Measurements from ENCODE around the gene PPDPF.
A peak's percentile ranks its signal among the peaks of the same experiment; 100 is the strongest.

PPDPF gene

DNA sequence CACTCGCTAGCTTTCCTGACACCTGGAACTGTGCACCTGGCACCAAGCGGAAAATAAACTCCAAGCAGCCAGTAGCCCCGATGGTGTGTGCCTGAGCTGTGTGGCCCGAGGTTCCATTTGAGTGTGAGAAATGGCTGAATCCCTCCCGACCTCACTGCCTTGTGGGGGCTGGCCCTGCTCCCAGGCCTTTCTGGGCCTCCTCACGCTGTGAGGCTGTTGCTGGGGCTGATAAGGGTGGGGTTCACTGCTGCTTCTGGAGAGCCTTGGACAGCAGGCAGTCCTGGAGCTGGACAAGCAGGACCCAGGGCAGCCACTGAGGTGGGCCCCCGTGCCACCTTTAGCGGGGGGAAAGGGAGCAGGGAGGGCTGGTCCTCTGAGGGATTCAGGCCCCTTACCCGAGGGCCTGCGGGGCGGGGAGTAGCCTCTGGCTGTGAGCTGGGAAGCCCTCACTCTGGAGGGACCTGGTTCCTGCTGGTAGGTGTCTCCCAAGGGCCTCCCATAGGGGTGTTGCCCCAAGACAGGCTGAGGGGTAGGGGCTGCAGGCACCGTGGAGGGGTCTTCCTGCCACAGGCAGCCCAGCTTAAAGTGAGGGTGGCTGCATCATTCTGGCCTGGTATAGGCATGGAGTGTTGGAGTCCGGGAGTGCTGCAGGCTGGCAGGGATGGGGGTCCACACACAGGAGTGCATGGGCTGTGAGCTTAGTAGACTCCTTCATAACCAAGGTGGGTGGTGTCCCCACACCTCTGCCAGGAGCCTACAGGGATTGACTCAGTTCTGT is 1.7 kb downstream of the PPDPF start:
- peak; percentile 45 for DNase-seq

GRCh38 chr20:63522981-63523611 is 2.5 kb downstream of the PPDPF start:
- DNase-seq = peak; percentile 45

DNA sequence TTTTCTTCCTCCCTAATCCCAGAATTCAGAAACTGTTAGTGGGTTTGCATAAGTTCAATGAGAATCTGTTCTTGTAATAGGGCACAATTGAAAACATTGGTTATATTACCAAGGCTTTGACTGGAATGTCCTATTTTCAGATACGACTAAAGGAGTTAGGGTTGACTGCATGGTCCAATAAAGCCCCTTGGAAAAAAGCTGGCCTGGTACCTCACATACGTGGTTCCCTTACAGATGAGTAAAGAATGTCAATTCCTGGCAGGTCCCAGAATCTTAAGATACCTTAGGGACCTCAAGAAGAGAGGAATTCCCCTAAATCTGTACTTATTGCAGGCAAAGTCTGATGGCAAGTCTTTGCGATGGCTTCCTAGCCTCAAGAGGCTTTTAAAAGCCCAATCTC is 4.6 kb downstream of the PPDPF start:
- no peak for DNase-seq

GRCh38 chr20:63525971-63526370 is 5.4 kb downstream of the PPDPF start:
- peak; percentile 36 for DNase-seq

DNA sequence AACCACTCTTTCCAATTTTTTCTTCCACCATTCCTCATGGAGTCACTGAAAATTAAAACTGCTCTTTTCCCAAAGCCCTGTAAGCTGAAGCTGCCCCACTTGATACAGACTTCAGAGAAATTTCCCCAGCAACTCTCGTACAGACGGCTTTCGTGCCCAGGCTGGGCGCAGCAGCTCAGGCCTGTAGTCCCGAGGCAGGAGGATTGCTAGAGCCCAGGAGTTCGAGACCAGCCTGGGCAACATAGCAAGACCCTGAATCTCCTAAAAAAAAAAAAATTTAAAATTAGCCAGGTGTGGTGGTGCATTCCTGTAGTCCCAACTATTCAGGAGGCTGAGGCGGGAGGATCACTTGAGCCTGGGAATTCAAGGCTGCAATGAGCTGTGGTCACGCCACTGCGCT is 6.6 kb downstream of the PPDPF start:
- no peak for DNase-seq

- DNase-seq = peak; percentile 40
These were observed 8.8 kb downstream of the PPDPF start for GRCh38 chr20:63529180-63529860.

GRCh38 chr20:63529861-63530787 is 9.6 kb downstream of the PPDPF start:
- DNase-seq = no peak

DNA sequence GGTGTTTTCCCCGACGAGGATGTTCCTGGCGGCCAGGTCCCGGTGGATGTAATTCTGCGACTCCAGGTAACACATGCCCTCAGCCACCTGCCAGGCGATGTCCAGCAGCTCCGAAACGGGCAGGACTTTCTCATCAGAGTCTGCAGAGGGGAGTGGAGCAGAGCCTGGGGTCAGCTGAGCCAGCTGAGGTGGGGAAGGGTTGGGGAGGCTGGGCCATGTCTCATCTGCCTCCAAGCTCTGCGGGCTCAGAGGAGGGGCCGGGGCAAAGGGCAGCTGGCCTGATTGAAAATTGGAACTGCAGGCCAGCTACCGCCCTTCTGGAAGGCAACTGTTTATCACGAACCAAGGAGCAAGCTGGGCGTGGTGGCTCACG is 10.2 kb downstream of the PPDPF start:
- DNase-seq = peak; percentile 39

DNA sequence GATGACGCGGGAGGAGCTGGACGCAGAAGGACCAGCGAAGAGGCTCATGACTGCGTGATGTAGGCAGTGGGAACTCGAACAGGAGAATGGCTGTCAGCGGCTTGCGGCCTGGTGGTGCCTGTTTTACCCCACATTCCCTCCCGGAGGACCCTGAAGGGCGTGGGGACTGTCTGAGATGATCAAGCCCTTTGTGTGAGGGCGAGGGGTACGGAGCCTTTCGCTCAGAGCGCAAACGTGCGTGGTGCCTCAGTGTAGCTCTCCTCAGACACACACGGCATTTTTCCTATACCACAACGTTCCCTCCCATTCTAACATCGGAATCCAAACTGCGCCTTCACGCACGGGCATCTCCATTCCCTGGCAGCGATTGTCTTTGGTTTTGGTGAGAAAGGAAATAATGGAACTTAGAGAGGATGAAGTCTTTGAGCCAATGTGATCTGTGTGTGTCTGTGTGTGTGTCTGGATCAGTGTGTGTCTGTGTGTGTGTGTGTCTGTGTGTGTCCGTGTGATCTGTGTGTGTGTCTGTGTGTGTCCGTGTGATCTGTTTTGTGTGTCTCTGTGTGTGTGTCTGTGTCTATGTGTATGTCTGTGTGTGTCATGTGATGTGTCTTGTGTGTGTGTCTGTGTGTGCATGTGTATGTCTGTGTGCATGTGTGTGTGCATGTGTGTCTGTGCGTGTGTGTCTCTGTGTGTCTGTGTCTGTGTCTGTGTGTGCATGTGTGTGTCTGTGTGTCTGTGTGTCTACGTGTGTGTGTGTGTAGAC is 11.3 kb downstream of the PPDPF start:
- DNase-seq = no peak

GRCh38 chr20:63532449-63532971 is 11.9 kb downstream of the PPDPF start:
- no peak for DNase-seq

- DNase-seq = no peak
These were observed 12.8 kb downstream of the PPDPF start for GRCh38 chr20:63533388-63533787.

DNA sequence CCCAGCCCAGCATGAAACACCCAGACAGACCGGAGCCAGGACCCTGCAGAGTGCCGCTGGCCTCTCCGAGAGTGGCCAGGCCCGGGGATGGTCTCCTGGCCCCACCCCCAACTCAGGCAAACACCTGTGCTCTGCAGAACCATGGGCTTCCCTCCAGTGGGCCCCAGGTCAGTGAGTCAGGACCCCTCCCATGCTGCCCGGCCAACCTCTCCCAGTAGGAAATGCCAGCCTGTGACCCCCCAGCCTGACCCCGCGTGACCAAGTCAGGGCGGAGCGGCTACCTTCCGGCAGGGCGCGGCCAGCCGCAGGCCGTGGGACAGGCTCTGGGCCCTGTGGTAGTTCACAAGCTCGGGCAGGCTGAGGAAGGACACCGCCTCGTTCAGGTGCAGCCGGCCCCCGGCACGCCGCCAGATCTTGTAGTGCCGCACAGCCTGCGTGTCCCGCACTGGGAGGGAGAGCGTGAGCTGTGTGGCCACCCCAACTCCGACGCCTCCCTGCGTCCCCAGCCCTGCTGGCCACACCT is 13.4 kb downstream of the PPDPF start:
- no peak for DNase-seq

DNA sequence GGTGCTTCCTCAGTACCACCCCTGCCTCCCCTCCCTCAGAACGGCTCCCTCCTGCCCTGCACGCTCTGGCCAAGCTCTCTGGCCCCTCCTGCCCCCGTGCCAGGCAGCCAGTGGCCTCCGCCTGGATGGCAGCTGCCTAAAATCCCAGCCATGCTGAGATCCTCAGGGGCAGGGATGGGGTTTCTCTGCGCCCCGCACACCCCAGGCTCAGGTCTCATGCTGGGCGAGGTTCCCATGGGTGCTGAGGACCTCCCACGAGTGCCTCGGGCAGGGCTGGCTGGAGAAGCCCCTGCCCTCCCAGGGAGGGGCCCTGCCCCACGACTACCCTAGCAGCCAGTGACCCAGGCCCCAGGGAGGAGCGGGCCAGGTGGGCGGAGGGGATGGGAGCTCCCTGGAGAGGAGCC is 13.9 kb downstream of the PPDPF start:
- no peak for DNase-seq

DNA sequence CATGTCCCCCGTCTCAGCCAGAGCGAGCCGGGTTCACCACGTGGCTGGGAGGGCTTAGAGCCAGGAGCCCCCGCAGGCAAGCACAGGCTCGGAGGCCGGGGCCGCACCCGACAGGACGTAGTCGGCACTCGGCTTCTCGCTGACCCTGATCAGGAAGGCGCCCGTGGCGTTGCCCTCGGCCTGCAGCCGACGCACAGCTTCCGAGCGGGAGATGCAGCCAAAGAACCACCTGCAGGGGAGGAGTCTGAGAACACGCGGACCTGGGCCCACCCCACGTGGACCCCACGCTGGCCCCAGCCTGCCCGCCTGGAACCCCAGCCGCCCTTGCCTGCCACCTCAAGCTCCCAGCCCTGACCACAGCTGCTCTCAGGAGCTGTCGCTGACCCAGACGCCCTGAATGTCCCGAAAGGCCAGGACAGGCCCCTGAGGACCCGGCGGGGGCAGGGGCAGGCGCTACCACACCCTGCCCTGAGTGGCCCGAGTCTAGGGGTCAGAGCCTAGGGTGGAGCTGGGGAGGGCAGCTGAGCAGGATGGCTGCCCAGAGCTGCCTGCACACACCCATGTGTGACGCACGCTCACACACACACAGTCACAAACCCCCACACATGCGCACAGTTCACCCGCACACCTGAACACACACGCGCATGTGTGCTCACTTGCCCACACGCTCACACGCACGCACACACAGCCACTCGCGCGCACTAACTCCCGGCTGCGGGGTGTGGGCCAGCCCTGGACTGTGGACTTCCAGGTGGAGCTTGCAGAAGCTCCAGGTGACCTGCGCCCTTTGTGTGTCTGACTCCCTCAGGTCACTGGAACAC is 14.5 kb downstream of the PPDPF start:
- no peak for DNase-seq

GRCh38 chr20:63536241-63536977 is 15.8 kb downstream of the PPDPF start:
- DNase-seq = no peak

DNA sequence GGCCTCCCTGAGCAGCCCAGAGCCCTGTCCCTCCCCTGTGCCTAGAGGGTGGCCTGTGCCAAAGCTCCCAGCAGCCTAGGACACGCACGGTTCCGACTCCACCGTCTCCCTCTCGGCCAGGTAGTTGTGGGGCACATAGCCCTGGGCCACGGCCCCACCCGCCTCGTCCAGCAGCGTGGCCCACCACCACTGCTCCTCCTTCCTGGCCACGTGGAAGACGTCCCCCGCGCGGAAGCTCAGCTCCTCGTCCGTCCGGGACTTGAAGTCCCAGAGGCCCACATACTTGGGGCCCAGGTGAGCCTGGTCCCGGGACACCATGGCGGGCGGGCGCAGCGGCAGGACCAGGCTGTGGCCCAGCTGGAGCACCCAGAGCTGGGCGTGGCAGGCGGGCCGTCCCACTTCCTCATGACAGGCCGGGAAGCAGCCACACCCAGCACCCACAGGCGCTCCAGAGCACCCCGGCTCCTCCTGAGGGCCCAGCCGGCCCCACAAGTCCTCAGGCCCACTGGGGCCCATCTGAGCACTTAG is 16.5 kb downstream of the PPDPF start, which contains the start of gene PTK6:
PTK6 (minus strand) TSS at position 380 of the 528 bp plus-strand sequence; CDS start at position 318, 62 bp downstream.
- no peak for DNase-seq

DNA sequence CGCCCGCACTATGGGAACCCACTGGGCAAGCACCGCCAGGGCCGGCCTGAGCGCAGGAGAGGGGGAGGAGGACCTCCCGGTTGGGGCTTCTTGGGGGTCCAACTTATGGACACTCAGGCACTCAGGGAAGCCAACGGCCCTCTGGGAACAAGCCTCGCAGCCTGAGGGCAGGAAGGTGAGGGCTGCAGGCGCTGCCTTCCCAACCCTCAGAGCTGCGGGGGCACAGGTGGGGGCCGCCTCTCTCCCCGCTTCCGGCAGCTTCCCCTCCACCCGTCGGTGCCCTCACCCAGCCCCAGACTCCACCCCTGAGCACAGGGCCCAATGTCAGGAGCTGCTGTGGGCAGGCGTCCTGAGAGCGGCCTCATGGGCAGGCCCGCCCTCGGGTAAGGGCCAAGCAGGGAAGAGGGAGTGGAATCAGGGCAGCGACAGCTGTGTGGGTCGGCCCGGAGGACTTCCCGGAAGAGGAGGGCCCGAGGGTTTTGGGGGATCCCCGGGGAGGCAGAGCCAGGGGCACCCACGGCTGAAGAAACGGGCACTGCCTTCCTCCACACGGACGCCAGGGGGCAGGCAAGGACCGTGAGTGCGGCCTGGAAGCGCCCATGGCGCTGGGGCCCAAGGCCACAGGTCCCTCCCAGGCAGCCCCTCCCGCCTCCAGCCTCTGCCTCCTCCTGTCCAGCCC is 17.1 kb downstream of the PPDPF start:
- peak; percentile 87 for DNase-seq

DNA sequence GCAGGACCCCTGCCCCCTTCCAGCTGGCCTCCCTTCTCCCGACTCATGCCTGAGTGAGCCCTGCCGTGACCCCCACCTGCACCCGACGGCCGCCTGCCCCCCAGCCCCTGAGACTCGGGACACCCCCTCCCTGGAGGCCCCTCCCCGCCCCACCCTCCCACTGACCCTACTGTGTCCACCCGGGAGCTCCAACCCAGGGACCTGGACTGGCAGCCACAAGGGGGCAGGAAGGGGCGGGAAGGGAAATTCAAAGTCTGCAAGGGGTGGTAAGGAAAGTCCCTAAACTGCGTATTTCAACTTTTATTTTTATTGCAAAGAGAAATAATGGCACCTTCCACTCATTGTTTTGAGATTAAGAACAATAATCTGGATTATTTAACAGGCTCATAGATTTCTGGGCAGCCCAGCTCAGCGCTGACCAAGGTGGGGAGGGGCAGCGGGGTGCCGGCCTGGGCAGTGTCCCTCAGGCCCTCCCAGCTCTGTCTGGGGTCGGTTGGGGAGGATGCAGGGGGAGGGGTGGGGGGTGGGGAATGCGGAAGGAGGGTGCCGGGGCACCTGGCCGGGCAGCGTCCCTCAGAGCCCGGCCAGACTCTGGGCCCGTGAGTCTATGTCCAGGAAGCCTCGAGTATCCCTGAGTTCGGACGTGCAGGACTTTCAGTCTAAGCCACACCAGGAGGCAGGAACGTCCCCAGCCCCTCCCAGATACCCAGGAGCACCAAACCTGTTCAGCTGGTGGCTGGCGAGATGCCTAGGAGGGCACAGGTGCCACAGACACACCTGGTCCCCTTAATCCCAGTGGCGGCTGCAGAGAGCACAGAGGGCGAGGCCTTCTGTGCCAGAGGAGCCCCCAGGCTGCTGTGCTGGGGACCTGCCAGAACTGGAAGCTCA is 17.9 kb downstream of the PPDPF start:
- no peak for DNase-seq

All from right forelimb (tissue), 1 donor.